Activated CD4-positive, alpha-beta T cell treated with anti-CD3 and anti-CD28 coated beads for 48 hours (primary cell): ENCODE data around the gene SEBOX.
A peak's percentile ranks its signal among the peaks of the same experiment; 100 is the strongest.
"Not testable (repeated sequence)": the region's sequence is repeated elsewhere in the genome, so short reads cannot be mapped to it uniquely, and the experiment has no call there.

Source experiments
- DNase-seq: peaks from one replicate; pipeline ENCODE4 v3.0.0-alpha.2; 2020

SEBOX gene

GRCh38 chr17:28367641-28368305 is 2.8 kb upstream of the SEBOX start:
- DNase-seq = no peak

- DNase-seq = no peak
These were observed 1.6 kb upstream of the SEBOX start for GRCh38 chr17:28366605-28367004.

DNA sequence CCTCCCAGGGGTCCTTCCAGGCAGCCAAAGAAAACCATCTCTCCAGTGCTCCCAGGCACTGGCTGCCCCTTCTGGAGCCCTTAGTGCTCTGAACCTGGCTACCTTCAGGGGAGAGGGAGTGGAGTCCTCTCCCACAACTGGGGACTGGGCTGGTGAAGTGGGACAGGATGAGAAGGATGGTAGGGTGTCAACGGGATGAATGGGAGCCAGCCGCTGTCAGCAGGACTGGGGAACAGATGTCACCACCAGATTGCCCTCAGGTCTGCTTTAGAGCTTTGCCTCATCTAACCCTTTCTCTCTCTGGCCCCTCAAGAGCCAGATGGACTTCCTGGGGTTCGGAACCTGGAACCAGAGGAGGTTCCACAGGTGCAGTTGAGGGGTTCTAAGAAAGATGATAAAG is 488 bp upstream of the SEBOX start:
- no peak for DNase-seq

GRCh38 chr17:28363776-28364650 is 986 bp downstream of the SEBOX start:
- no peak for DNase-seq

- DNase-seq = no peak
These were observed 1.8 kb downstream of the SEBOX start for GRCh38 chr17:28363186-28363585.

GRCh38 chr17:28357901-28358197 is 7.2 kb downstream of the SEBOX start:
- no peak for DNase-seq

GRCh38 chr17:28357061-28357900 is 7.7 kb downstream of the SEBOX start, which contains the start of gene POLDIP2:
POLDIP2 (minus strand) TSS chr17:28357527; CDS start chr17:28357448, 79 bp downstream.
- DNase-seq = peak; percentile 97

DNA sequence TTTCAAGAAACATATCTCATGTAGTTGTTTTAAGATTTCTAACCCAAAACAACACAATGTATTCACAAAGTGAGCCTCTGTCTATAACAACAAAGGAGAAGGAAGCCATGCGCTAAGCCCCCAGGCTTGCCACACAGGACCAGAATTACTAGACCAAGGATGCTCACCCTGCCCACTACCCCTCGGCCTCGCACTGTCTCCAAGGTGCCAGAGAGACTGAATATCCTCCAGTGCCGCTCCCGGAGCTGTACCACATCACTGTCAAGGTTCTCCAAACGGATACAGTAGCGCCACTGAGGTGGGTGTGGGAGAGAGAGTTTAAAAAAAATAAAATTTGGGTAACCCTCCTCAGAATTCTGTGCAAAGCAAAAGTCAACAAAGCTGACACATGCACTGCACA is 14.7 kb downstream of the SEBOX start:
- no peak for DNase-seq

DNA sequence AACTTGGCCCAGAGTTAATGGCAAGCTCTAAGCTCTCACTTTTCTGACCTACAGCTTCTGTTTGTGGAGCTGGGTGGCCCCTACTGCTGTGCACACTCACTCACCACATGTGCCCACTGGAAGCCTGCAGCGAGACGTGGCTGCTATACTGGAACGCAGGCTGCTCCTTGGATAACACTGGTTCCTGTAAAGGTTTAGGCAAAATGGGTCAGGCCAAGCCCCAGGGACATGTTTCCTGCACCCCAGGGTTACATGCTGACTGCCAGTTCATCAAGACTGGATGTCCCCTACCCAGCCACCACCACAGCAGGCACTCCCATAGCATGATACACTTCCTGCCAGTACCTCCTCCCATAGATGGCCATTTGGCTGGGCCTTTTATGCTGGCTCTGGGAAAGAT is 16.0 kb downstream of the SEBOX start:
- no peak for DNase-seq

- no peak for DNase-seq
These were observed 17.6 kb downstream of the SEBOX start for GRCh38 chr17:28347261-28347891.

GRCh38 chr17:28346746-28347246 is 18.2 kb downstream of the SEBOX start:
- no peak for DNase-seq

DNA sequence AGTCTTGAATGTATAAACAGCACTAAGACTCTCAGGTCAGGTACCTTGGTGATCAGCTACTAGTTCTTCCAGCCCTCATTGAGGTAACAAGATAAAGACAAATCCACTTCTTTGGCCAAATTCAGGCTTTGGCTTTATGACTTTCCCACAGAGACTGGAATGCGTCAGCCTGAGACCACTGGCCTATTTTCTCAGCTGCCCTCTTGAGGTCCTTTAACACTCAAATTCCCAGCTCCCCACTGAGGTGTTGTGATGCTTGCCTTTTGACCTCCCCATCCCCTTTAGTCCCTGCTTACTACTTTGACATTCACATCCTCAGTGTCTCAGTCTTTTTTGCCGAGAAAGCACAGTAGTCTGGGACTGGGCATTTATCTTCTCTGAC is 18.8 kb downstream of the SEBOX start:
- DNase-seq = no peak

DNA sequence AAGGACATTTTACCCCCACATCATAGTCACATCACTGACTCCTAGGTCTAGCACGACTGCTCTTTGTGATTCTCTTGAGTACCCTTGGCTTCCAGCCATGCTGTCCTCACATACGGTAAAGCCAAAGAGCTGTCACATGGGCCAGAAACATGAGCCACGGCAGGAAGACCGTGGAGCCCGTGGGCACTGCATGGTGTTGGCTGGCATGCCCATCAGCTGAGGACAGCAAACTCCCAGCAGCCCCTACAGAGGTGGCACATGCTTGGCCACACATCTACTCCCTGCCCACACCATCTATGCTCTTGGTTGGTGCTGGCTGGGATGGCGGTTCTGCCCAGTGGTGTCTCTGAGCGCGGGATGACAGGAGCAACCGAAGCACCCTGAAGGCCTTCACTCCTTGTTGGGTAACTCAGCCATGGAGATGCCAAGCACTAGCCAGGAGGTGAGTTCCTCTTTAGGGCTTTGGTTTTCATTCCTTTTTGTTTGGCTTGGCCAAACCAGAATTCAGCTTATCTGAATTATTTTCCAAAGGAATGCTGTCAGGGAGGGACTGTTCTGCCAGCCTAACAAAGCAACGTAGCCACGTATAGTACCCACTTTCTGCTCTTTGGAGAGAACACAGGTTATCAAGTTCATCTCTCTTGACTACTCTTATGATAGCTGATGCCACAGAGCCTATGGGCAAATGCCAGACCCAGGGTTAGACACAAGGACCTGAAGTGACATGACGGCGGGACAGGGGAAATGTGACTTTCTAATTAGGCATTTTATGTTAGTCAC is 19.4 kb downstream of the SEBOX start:
- DNase-seq = no peak

DNA sequence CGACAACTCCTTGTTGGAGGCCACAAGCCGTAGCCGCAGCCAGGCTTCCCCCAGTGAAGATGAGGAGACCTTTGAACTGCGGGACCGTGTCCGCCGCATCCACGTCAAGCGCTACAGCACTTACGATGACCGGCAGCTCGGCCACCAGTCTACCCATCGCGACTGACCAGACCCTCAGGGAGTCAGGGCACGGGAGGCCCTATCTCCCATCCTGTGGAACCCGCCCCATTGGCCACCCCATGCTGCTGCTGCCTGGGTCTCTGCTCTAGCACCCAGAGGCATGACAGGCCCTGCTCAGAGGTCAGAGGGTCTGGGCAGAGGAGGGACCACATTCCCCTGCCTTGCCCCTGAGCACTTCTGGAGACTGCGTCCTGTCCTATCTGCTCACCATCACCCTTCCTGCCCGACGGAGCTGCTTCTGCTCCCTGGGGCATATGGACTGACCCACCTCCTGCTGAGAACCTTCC is 20.5 kb downstream of the SEBOX start:
- no peak for DNase-seq

DNA sequence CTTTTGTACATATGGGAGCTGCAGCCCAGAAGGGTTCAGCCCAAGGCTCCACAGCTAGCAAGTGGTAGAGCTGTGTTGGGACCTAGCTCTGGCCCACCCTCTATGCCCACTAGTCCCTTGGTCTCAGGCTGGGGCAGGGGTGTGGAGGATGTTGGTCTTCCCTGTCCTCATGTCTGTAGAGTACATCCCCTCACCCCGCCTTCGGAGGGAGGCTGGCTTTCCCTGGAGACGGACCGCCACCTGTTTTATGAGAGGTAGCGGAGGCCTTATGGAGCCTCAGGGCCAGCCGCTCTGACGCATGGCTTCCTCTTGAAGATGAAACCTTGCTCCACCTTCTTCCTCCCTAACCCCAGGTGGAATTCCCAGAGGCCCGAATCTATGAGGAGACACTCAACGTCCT is 21.0 kb downstream of the SEBOX start:
- DNase-seq = no peak

DNA sequence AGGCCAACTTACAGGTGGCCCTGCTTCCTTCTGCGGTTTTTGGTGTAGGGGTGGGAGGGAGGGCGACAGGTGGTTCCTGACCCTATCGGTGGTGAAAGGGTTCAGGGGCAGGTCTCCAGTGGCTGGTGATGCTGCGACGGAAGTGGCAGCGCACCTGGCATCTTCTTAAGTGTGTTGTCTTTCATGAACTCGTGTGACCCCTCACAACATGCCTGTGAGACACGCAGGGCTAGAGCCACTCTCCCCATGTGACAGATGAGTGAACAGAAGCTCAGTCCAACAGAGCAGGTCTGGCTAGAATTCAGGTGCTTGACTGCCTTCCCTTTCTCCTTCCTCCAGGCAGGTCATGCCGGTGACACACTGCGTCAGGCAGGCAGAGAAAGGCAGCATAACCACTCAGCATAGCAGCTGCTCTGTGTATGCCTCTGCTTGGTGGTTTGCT is 21.5 kb downstream of the SEBOX start:
- no peak for DNase-seq

GRCh38 chr17:28342313-28342712 is 22.7 kb downstream of the SEBOX start:
- DNase-seq = no peak

GRCh38 chr17:28341516-28341915 is 23.5 kb downstream of the SEBOX start:
- no peak for DNase-seq

DNA sequence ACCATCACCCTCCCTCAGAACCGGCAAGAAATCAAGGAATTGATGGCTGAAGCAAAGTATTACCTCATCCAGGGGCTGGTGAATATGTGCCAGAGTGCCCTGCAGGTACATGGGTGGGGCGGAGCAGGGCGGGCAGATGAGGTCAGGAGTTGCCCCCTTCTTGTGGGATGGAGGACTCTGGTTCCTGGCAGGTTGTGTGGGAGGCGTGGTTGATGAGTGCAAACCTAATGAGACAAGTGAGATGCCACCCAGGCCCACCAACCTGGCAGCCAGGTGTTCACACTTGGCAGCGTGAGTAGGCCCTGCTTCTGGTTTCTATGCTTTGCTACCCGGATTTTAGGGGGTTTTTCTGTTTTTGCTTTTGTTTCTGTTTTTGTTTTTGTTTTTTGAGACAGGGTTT is 24.6 kb downstream of the SEBOX start:
- no peak for DNase-seq

GRCh38 chr17:28339431-28339830 is 25.6 kb downstream of the SEBOX start:
- no peak for DNase-seq

DNA sequence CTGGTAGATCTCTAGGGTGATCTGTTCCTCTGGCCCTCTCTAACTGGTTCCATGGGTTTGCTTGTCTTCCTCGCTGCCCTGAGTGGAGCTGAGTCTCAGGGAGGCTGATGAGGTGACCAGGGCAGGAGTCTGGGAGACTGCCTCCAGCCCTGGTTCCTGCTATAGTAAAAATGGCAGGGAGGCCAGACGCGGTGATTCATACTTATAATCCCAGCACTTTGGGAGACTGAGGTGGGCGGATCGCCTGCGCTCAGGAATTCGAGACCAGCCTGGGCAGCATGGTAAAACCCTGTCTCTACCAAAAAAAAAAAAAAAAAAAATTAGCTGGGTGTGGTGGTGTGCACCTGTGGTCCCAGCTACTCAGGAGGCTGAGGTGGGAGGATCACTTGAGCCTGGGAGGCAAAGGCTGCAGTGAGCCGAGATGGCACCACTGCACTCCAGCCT is 26.2 kb downstream of the SEBOX start:
- not testable (repeated sequence) for DNase-seq
